HL-60/S4 (cell line): ENCODE results near the gene SEPTIN8.

Experiments
- in situ Hi-C: fragments of 300-500 bp; cut with MboI; formaldehyde crosslinking; loops from 2 replicates; pipeline ENCODE4 v1.14.3; 2022; ENCODE audit warnings: low sequenced_read_pairs

SEPTIN8 gene, protein sequence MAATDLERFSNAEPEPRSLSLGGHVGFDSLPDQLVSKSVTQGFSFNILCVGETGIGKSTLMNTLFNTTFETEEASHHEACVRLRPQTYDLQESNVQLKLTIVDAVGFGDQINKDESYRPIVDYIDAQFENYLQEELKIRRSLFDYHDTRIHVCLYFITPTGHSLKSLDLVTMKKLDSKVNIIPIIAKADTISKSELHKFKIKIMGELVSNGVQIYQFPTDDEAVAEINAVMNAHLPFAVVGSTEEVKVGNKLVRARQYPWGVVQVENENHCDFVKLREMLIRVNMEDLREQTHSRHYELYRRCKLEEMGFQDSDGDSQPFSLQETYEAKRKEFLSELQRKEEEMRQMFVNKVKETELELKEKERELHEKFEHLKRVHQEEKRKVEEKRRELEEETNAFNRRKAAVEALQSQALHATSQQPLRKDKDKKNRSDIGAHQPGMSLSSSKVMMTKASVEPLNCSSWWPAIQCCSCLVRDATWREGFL

GRCh38 chr5:132777209-132778069 is at the start of gene SEPTIN8:
Gene SEPTIN8 (minus strand): TSS chr5:132777239. CDS start chr5:132777137, 102 bp downstream.
- in situ Hi-C loops = no loop called here

GRCh38 chr5:132826424-132827082 is 49.5 kb upstream of the SEPTIN8 start:
- in situ Hi-C loops = no loop called here

DNA sequence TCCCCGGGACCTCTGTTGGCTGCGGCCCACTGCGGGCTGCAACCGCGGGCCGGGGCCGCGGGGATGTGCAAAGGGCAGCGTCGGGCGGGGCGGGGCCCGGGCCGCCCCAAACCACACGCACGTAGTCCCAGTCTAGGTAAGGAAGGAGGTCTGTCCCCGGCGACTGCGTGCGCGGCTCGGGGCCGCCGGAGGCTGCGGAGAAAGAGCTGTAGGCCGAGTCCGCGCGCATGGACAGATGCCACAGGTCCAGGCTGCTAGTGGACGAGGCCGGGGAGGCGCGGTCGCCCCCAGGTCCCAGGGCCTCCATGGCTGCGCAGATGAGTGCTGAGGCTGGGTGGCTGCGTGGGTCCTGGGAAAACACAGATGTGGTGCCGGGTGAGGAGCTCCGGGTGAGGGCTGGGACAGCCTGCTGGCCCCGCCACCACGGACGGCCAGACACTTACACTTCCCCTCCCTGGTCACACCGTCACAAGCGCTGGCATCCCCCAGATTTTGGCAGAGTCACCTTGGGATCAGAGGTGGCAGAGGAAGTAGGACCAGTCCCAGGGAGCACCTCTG is 48.9 kb upstream of the SEPTIN8 start:
- in situ Hi-C loops = no loop called here

GRCh38 chr5:132825033-132825833 is 48.2 kb upstream of the SEPTIN8 start:
- in situ Hi-C loops = no loop called here

DNA sequence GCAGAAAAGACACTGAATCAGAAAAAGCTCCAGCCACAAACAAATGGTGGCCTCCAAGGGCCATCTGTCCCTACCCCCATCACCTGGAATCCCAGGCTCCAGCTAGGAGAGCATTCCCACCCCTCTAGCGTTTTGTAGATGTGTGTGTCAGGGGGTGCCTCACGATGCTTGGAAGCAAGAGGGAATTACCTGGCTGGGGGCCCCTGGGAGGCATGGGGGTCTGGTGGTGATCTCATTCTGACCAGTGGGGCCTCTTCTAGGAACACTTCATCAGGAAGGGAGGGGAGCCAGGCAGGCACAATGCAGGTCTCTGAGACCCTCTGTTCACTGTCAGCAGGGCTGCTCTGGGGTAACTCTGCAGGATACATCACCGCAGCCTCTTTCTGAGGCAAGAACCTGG is 47.4 kb upstream of the SEPTIN8 start:
- in situ Hi-C loops = loop anchor here (25.0 kb wide), 2 partner anchors 287 to 462 kb away; partner anchors contain the start of genes IL5 and SLC22A5

- in situ Hi-C loops = loop anchor here (25.0 kb wide), 2 partner anchors 286 to 461 kb away; partner anchors contain the start of genes IL5 and SLC22A5
Observed at GRCh38 chr5:132823481-132824050, 46.5 kb upstream of the SEPTIN8 start.

- in situ Hi-C loops = loop anchor here (25.0 kb wide), 2 partner anchors 286 to 461 kb away; partner anchors contain the start of genes IL5 and SLC22A5
Observed at GRCh38 chr5:132822650-132823480, 45.8 kb upstream of the SEPTIN8 start.

- in situ Hi-C loops = loop anchor here (25.0 kb wide), 2 partner anchors 284 to 459 kb away; partner anchors contain the start of genes IL5 and SLC22A5
Observed at GRCh38 chr5:132821791-132822190, 44.8 kb upstream of the SEPTIN8 start.

DNA sequence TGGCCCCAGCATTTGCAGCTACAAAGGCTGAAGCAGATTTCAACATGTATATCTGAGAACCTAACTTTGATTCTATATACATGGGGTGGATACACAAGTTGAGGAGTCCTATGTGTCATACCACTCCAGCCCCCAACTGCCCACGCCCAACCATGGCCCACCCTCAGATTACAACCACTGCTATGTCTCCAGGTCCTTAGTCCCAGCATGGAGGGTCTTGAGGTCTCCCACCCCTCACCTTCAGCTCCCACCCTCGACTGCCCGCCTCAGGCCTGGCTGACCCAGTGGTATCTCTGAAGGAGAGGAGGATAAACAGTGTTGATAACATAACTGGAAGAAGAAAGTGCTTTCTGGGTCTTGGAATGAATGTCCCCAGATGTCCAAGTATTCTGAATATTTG is 44.3 kb upstream of the SEPTIN8 start:
- in situ Hi-C loops = loop anchor here (25.0 kb wide), 2 partner anchors 284 to 459 kb away; partner anchors contain the start of genes IL5 and SLC22A5

- in situ Hi-C loops = loop anchor here (25.0 kb wide), 2 partner anchors 283 to 458 kb away; partner anchors contain the start of genes IL5 and SLC22A5
Observed at GRCh38 chr5:132820162-132820754, 43.2 kb upstream of the SEPTIN8 start.

GRCh38 chr5:132819468-132819867 is 42.4 kb upstream of the SEPTIN8 start:
- in situ Hi-C loops = loop anchor here (25.0 kb wide), 2 partner anchors 282 to 457 kb away; partner anchors contain the start of genes IL5 and SLC22A5

- in situ Hi-C loops = loop anchor here (25.0 kb wide), 2 partner anchors 280 to 455 kb away; partner anchors contain the start of genes IL5 and SLC22A5
Observed at GRCh38 chr5:132817011-132817410, 40.0 kb upstream of the SEPTIN8 start.

DNA sequence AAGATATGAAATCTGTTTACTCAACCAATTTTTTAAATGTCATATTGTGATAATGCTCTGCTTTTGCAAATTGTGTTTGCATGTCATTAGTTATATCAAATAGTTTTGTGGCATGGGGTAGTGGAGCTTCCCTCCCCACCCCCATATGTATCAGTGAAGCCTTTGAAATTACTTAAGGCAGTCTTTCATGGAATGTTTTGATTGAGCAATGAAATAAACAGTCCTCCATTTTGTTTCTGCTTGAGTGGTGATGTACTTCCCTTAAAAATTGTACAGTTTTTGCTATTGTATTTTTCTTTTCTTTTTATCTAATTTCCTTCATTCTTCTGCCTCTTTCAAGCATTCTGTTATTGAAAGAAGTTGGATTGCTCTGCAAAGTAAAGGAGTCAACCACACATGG is 39.5 kb upstream of the SEPTIN8 start:
- in situ Hi-C loops = loop anchor here (25.0 kb wide), 2 partner anchors 279 to 454 kb away; partner anchors contain the start of genes IL5 and SLC22A5

DNA sequence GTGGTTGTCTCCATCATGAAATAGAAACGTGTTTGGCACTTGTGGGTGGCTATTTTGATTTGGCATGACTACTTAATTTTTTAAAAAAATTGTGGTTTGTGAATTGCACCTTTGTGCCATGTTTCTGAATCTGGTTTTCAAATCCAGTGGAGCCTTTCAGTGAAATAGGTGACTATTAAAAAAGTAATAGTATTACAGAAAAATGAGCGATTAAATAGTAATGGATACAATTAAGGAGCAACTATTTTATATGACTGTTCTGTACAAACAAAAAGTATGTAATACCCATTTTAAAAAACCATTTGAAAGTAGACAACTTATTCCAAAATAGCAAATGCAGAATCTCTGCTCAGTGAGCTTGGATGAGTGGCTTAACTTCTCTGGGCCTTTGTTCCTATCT is 39.0 kb upstream of the SEPTIN8 start:
- in situ Hi-C loops = loop anchor here (25.0 kb wide), 2 partner anchors 279 to 454 kb away; partner anchors contain the start of genes IL5 and SLC22A5

DNA sequence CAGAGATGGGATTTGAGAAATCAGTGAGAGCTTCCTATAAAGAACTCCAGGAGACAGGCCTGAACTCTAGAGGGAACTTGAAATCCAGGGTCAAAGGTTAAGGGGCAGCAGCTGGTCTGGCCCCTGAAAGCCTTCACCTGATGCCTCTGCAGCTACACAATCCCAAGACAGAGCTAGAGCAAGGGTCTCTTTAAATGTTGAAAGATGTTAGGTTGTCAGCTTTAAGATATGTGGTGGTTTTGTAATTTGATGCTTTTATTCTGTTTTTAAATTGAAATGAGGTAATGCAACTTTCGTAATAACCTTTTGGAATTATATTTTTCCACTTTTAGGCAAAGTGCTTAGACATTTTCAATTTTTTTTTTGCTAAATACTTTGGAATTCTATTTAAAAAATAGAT is 38.4 kb upstream of the SEPTIN8 start:
- in situ Hi-C loops = loop anchor here (25.0 kb wide), 2 partner anchors 278 to 453 kb away; partner anchors contain the start of genes IL5 and SLC22A5

DNA sequence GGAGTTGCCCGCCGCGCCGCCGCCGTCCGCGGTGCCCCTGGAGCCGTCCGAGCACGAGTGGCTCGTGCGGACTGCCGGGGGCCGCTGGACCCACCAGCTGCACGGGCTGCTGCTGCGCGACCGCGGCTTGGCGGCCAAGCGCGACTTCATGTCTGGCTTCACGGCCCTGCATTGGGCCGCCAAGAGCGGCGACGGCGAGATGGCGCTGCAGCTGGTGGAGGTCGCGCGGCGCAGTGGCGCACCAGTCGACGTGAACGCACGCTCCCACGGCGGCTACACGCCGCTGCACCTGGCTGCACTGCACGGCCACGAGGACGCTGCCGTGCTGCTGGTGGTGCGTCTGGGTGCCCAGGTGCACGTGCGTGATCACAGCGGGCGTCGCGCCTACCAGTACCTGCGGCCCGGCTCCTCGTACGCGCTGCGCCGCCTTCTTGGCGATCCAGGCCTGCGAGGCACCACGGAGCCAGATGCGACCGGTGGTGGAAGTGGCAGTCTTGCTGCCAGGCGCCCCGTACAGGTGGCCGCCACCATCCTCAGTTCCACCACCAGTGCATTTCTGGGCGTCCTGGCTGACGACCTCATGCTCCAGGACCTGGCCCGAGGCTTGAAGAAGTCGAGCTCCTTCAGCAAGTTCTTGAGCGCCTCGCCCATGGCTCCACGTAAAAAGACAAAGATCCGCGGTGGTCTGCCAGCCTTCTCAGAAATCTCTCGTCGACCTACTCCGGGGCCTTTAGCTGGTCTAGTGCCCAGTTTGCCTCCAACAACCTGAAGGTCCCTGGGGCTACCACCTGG is 37.7 kb upstream of the SEPTIN8 start:
- in situ Hi-C loops = loop anchor here (25.0 kb wide), 2 partner anchors 277 to 452 kb away; partner anchors contain the start of genes IL5 and SLC22A5
